Memory B cell (primary cell): Measurements from ENCODE around the gene ATP8A2.
A peak's percentile ranks its signal among the peaks of the same experiment; 100 is the strongest.

Source experiments
- ATAC-seq: fragments of 150-1000 bp; cut with Tn5 transposase; 2 replicates; pipeline ENCODE4 v1.10.0; 2021; ENCODE audit warnings: low read depth, mild to moderate bottlenecking, moderate library complexity
- DNase-seq, 2 donors: peaks; one replicate each; pipeline ENCODE4 v3.0.0; 2022; ENCODE audit warnings: low spot score in 2 of 2
- H3K27ac Mint-ChIP-seq: one replicate; pipeline ENCODE4 v1.8.0; 2022; ENCODE audit warnings: mild to moderate bottlenecking, moderate library complexity, mixed read lengths
- H3K27me3 Mint-ChIP-seq: one replicate; pipeline ENCODE4 v1.8.0; 2022; ENCODE audit warnings: mixed read lengths
- H3K36me3 Mint-ChIP-seq: one replicate; pipeline ENCODE4 v1.8.0; 2022; ENCODE audit warnings: mild to moderate bottlenecking, mixed read lengths
- H3K4me1 Mint-ChIP-seq: one replicate; pipeline ENCODE4 v1.8.0; 2022; ENCODE audit warnings: mixed read lengths
- H3K4me3 Mint-ChIP-seq: one replicate; pipeline ENCODE4 v1.8.0; 2022; ENCODE audit warnings: mild to moderate bottlenecking, moderate library complexity, mixed read lengths
- H3K9me3 Mint-ChIP-seq: one replicate; pipeline ENCODE4 v1.8.0; 2022; ENCODE audit warnings: mixed read lengths

The ATP8A2 gene

GRCh38 chr13:25742220-25742619 is 370.4 kb downstream of the ATP8A2 start:
- DNase-seq (no peak), ATAC-seq (no peak)
- H3K27ac Mint-ChIP-seq = no peak overlapping the region
- H3K4me3 Mint-ChIP-seq = no peak overlapping the region
- no peaks in the 10 kb centered on the region for H3K9me3 Mint-ChIP-seq
- peaks cover 3% of the 10 kb centered on the region for H3K27me3 Mint-ChIP-seq
- no peaks in the 10 kb centered on the region for H3K4me1 Mint-ChIP-seq
- no peaks in the 10 kb centered on the region for H3K36me3 Mint-ChIP-seq

- H3K27me3 Mint-ChIP-seq = peaks cover 3% of the 10 kb centered on the region
- no peak overlapping the region for H3K4me3 Mint-ChIP-seq
- H3K27ac Mint-ChIP-seq = no peak overlapping the region
- H3K9me3 Mint-ChIP-seq = no peaks in the 10 kb centered on the region
- no peak for DNase-seq
- H3K36me3 Mint-ChIP-seq = no peaks in the 10 kb centered on the region
- no peak for ATAC-seq
- no peaks in the 10 kb centered on the region for H3K4me1 Mint-ChIP-seq
Measured at GRCh38 chr13:25743421-25743820, 371.6 kb downstream of the ATP8A2 start.

- ATAC-seq (no peak), DNase-seq (no peak)
- H3K27ac Mint-ChIP-seq = no peak overlapping the region
- H3K9me3 Mint-ChIP-seq = no peaks in the 10 kb centered on the region
- no peak overlapping the region for H3K4me3 Mint-ChIP-seq
- no peaks in the 10 kb centered on the region for H3K4me1 Mint-ChIP-seq
- no peaks in the 10 kb centered on the region for H3K36me3 Mint-ChIP-seq
- H3K27me3 Mint-ChIP-seq = peaks cover 8% of the 10 kb centered on the region
Measured at GRCh38 chr13:25744178-25744577, 372.4 kb downstream of the ATP8A2 start.

- H3K27ac Mint-ChIP-seq = no peak overlapping the region
- H3K36me3 Mint-ChIP-seq = no peaks in the 10 kb centered on the region
- peaks cover 8% of the 10 kb centered on the region for H3K27me3 Mint-ChIP-seq
- H3K4me3 Mint-ChIP-seq = no peak overlapping the region
- no peaks in the 10 kb centered on the region for H3K9me3 Mint-ChIP-seq
- ATAC-seq (no peak), DNase-seq (no peak)
- H3K4me1 Mint-ChIP-seq = no peaks in the 10 kb centered on the region
Measured at GRCh38 chr13:25746131-25746530, 374.4 kb downstream of the ATP8A2 start.

- DNase-seq (no peak), ATAC-seq (no peak)
- Mint-ChIP-seq H3K27me3 (peaks cover 7% of the 10 kb centered on the region), H3K27ac (no peak overlapping the region), H3K36me3 (no peaks in the 10 kb centered on the region), H3K4me3 (no peak overlapping the region), H3K9me3 (no peaks in the 10 kb centered on the region), H3K4me1 (no peaks in the 10 kb centered on the region)
Measured at GRCh38 chr13:25752957-25753551, 381.3 kb downstream of the ATP8A2 start.

- ATAC-seq = no peak
- peaks cover 4% of the 10 kb centered on the region for H3K27me3 Mint-ChIP-seq
- no peaks in the 10 kb centered on the region for H3K36me3 Mint-ChIP-seq
Measured at GRCh38 chr13:25753976-25754375, 382.2 kb downstream of the ATP8A2 start.

GRCh38 chr13:25756251-25756650 is 384.5 kb downstream of the ATP8A2 start:
- H3K36me3 Mint-ChIP-seq = no peaks in the 10 kb centered on the region
- no peak overlapping the region for H3K27ac Mint-ChIP-seq

More at GRCh38 chr13:25753976-25754375, 382.2 kb downstream of the ATP8A2 start:
- no peak for DNase-seq
- Mint-ChIP-seq H3K4me3 (no peak overlapping the region), H3K4me1 (no peaks in the 10 kb centered on the region), H3K9me3 (no peaks in the 10 kb centered on the region), H3K27ac (no peak overlapping the region)

GRCh38 chr13:25756912-25757311 is 385.1 kb downstream of the ATP8A2 start:
- no peak overlapping the region for H3K27ac Mint-ChIP-seq
- ATAC-seq (no peak), DNase-seq (no peak)
- H3K27me3 Mint-ChIP-seq = peaks cover 1% of the 10 kb centered on the region
- H3K4me1 Mint-ChIP-seq = no peaks in the 10 kb centered on the region
- H3K9me3 Mint-ChIP-seq = no peaks in the 10 kb centered on the region
- H3K36me3 Mint-ChIP-seq = no peaks in the 10 kb centered on the region
- no peak overlapping the region for H3K4me3 Mint-ChIP-seq

More at GRCh38 chr13:25756251-25756650, 384.5 kb downstream of the ATP8A2 start:
- no peak for ATAC-seq
- Mint-ChIP-seq H3K27me3 (peaks cover 1% of the 10 kb centered on the region), H3K4me1 (no peaks in the 10 kb centered on the region), H3K9me3 (no peaks in the 10 kb centered on the region), H3K4me3 (no peak overlapping the region)
- no peak for DNase-seq

GRCh38 chr13:25761041-25761440 is 389.3 kb downstream of the ATP8A2 start:
- Mint-ChIP-seq H3K27me3 (no peaks in the 10 kb centered on the region), H3K9me3 (no peaks in the 10 kb centered on the region), H3K4me3 (no peak overlapping the region), H3K27ac (no peak overlapping the region), H3K4me1 (peaks cover 2% of the 10 kb centered on the region), H3K36me3 (no peaks in the 10 kb centered on the region)
- ATAC-seq (no peak), DNase-seq (no peak)

- no peaks in the 10 kb centered on the region for H3K36me3 Mint-ChIP-seq
- no peak for ATAC-seq
- H3K27ac Mint-ChIP-seq = no peak overlapping the region
- no peak for DNase-seq
- H3K9me3 Mint-ChIP-seq = no peaks in the 10 kb centered on the region
- peaks cover 2% of the 10 kb centered on the region for H3K4me1 Mint-ChIP-seq
- H3K27me3 Mint-ChIP-seq = no peaks in the 10 kb centered on the region
- H3K4me3 Mint-ChIP-seq = no peak overlapping the region
Measured at GRCh38 chr13:25762281-25762680, 390.5 kb downstream of the ATP8A2 start.

GRCh38 chr13:25762795-25763377 is 391.1 kb downstream of the ATP8A2 start:
- DNase-seq (no peak), ATAC-seq (no peak)
- Mint-ChIP-seq H3K9me3 (no peaks in the 10 kb centered on the region), H3K27ac (peak overlapping the region; percentile 69), H3K36me3 (no peaks in the 10 kb centered on the region), H3K4me3 (no peak overlapping the region), H3K4me1 (peaks cover 2% of the 10 kb centered on the region), H3K27me3 (no peaks in the 10 kb centered on the region)

GRCh38 chr13:25764378-25764777 is 392.6 kb downstream of the ATP8A2 start:
- DNase-seq (no peak), ATAC-seq (no peak)
- H3K4me3 Mint-ChIP-seq = no peak overlapping the region
- H3K9me3 Mint-ChIP-seq = no peaks in the 10 kb centered on the region
- H3K27me3 Mint-ChIP-seq = no peaks in the 10 kb centered on the region
- no peak overlapping the region for H3K27ac Mint-ChIP-seq
- no peaks in the 10 kb centered on the region for H3K36me3 Mint-ChIP-seq
- H3K4me1 Mint-ChIP-seq = peaks cover 2% of the 10 kb centered on the region

GRCh38 chr13:25765266-25765665 is 393.5 kb downstream of the ATP8A2 start:
- ATAC-seq (no peak), DNase-seq (no peak)
- Mint-ChIP-seq H3K27ac (no peak overlapping the region), H3K9me3 (no peaks in the 10 kb centered on the region), H3K4me1 (peaks cover 2% of the 10 kb centered on the region), H3K4me3 (no peak overlapping the region), H3K27me3 (no peaks in the 10 kb centered on the region), H3K36me3 (no peaks in the 10 kb centered on the region)

GRCh38 chr13:25766576-25766975 is 394.8 kb downstream of the ATP8A2 start:
- no peak overlapping the region for H3K4me3 Mint-ChIP-seq
- no peaks in the 10 kb centered on the region for H3K27me3 Mint-ChIP-seq
- H3K36me3 Mint-ChIP-seq = no peaks in the 10 kb centered on the region
- DNase-seq (no peak), ATAC-seq (no peak)
- H3K27ac Mint-ChIP-seq = no peak overlapping the region
- H3K4me1 Mint-ChIP-seq = peaks cover 2% of the 10 kb centered on the region
- H3K9me3 Mint-ChIP-seq = no peaks in the 10 kb centered on the region

- H3K9me3 Mint-ChIP-seq = no peaks in the 10 kb centered on the region
- no peak overlapping the region for H3K4me3 Mint-ChIP-seq
- DNase-seq = no peak
- no peak overlapping the region for H3K27ac Mint-ChIP-seq
- H3K27me3 Mint-ChIP-seq = no peaks in the 10 kb centered on the region
- no peaks in the 10 kb centered on the region for H3K36me3 Mint-ChIP-seq
- no peak for ATAC-seq
- peaks cover 2% of the 10 kb centered on the region for H3K4me1 Mint-ChIP-seq
Measured at GRCh38 chr13:25766991-25767390, 395.2 kb downstream of the ATP8A2 start.
